ENCODE data around the gene ZBBX. TPM values are rescaled to one million over a fixed set of nuclear protein-coding genes. Genes with fewer than 3 reads are reported as not detected.
"Not testable (repeated sequence)": the region's sequence is repeated elsewhere in the genome, so short reads cannot be mapped to it uniquely, and the experiment has no call there.

Gene ZBBX, protein sequence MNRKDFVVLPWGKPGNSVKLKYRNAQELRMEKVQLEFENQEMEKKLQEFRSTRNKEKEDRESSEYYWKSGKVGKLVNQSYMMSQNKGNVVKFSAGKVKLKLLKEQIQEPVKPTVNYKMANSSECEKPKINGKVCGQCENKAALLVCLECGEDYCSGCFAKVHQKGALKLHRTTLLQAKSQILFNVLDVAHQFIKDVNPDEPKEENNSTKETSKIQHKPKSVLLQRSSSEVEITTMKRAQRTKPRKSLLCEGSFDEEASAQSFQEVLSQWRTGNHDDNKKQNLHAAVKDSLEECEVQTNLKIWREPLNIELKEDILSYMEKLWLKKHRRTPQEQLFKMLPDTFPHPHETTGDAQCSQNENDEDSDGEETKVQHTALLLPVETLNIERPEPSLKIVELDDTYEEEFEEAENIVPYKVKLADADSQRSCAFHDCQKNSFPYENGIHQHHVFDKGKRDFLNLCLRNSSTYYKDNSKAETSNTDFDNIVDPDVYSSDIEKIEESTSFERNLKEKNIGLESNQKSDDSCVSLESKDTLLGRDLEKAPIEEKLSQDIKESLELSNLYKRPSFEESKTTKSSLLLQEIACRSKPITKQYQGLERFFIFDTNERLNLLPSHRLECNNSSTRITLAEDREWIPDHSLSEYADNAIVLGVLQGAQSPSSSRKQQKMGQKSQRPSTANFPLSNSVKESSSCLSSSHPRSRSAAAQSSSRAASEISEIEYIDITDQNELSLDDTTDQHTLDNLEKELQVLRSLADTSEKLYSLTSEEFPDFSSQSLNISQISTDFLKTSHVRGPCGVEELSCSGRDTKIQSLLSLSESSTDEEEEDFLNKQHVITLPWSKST
- 1.3 TPM in 1 of 2 replicates, not detected in the other for total RNA-seq

- DNase-seq (ENCODE audit: low read depth) = peak; percentile 77
Measured at GRCh38 chr3:167380004-167380689, at the start of gene ZBBX. Gene ZBBX, minus strand, starts transcription at chr3:167380297. Its CDS starts 7,396 bp downstream, at chr3:167372901.

- DNase-seq (ENCODE audit: low read depth) = not testable (repeated sequence)
Measured at GRCh38 chr3:167426962-167427361, 46.9 kb upstream of the ZBBX start.

DNA sequence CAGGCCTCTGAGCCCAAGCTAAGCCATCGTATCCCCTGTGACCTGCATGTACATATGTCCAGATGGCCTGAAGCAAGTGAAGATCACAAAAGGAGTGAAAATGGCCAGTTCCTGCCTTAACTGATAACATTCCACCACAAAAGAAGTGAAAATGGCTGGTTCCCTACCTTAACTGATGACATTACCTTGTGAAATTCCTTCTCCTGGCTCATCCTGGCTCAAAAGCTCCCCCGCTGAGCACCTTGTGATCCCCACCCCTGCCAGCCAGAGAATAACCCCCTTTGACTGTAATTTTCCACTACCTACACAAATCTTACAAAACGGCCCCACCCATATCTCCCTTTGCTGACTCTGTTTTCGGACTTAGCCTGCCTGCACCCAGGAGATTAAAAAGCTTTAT, 42.3 kb upstream of the ZBBX start:
- not testable (repeated sequence) for DNase-seq (ENCODE audit: low read depth)

DNA sequence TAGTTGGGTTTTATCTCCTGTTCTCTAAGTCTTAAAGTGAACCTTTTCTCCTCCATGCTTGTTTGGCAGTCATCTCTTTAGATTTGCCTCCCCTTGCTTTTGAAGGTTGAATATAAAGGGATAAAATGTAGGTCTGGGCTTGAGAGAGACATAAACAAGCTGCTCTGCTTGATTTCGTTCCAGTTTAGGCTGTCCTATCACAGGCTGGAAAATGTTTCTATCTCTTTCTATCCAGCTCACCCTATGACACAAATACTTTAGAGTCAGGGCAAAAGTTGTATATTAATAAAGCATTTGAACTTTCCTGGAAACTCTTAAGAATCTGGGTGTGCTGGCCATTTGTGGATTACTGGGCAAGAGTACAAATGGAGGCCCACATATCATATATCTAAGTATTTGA, 29.5 kb upstream of the ZBBX start:
- no peak for DNase-seq (ENCODE audit: low read depth)

- DNase-seq (ENCODE audit: low read depth) = peak; percentile 82
Measured at GRCh38 chr3:167406876-167407492, 26.9 kb upstream of the ZBBX start.

GRCh38 chr3:167397826-167398225, 17.7 kb upstream of the ZBBX start:
- DNase-seq (ENCODE audit: low read depth) = no peak

GRCh38 chr3:167396075-167396474, 16.0 kb upstream of the ZBBX start:
- DNase-seq (ENCODE audit: low read depth) = no peak

- no peak for DNase-seq (ENCODE audit: low read depth)
Measured at GRCh38 chr3:167394003-167394402, 13.9 kb upstream of the ZBBX start.

- DNase-seq (ENCODE audit: low read depth) = no peak
Measured at GRCh38 chr3:167382155-167382554, 2.1 kb upstream of the ZBBX start.

DNA sequence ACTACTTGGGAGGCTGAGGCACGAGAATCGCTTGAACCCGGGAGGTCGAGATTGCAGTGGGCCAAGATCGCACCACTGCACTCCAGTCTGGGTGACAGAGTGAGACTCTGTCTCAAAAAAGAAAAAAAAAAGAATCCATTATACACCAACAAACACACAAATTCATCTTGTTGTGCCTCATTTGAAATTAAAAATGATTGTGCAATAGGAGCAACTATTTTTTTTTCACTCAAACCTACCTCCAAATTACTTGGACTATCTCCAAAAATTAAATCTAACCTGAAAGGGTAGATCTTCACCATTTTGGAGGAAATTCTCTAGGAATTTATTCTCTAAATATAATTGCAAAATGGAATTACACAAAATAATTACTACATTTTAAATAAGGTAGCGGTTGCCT, 4.6 kb downstream of the ZBBX start:
- no peak for DNase-seq (ENCODE audit: low read depth)

DNA sequence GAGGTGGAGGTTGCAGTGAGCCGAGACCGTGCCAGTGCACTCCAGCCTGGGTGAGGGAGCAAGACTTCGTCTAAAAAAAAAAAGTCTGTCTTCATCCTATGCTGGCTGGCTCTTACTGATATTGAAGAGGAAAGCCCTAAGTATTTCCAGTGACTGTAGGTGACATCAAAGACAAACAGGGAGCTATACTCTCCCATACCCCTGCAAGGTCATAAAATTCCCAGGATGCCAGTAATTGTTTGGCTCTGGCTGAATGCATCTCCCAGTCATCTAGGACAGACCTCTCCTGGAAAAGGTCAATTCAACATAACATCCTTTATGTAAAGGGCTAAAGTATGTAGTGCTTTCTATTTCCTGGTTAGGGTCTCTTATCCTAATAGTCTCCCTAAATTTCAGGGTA, 8.0 kb downstream of the ZBBX start:
- no peak for DNase-seq (ENCODE audit: low read depth)

DNA sequence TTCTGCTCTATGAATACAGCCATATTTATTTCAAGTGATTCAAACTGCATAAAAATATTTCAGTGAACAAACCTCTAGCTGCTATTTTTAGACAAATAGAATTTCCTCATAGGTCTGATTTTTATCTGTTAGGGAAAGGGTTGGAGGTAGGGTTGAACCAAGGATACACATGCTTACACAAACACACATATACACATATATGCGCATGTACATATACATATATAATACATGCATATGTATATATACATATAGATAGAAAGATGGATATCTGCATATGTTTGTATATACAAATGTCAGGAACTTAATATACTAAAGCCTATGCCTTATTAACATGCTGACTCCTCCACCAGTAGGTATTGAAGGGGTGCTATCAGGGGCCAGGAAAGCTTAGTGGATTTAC, 18.1 kb downstream of the ZBBX start:
- DNase-seq (ENCODE audit: low read depth) = no peak

DNA sequence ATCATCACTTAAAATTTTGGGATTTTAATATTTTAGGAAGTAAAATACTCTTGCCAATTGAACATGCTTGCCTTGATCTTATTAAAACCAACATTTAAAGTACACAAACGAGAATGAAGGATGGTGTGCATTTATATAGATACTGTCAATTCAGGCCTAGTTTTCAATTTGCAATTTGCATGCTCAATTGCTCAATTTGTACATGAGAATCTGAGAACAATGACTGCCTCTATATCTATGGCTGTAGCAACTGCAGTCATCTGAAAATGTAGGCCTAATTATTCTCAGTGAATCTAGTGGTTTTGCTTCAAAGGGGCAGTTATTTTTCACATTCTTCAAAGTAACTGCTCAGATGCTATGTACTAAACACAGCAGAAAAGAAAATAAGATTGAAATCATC, 18.8 kb downstream of the ZBBX start:
- DNase-seq (ENCODE audit: low read depth) = no peak

DNA sequence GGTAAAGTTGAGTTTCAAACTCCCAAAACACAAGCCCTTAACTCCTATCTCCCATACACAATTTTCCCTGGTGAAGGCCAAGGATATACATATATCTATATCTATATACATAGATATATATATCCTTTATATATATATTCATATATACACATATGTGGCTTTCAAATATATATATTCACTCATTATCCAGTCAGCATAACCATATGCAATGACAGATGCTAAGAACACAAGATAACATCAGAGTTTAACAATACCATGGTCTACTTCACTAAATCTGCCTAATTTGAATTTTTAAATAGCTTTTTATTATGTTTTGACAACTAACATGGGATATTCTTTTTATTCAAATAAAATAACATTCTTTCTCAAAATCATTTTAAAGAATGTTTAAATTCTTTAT, 24.7 kb downstream of the ZBBX start:
- DNase-seq (ENCODE audit: low read depth) = no peak

GRCh38 chr3:167354751-167355150, 25.3 kb downstream of the ZBBX start:
- no peak for DNase-seq (ENCODE audit: low read depth)

- DNase-seq (ENCODE audit: low read depth) = peak; percentile 36
Measured at GRCh38 chr3:167350245-167350862, 29.7 kb downstream of the ZBBX start.

DNA sequence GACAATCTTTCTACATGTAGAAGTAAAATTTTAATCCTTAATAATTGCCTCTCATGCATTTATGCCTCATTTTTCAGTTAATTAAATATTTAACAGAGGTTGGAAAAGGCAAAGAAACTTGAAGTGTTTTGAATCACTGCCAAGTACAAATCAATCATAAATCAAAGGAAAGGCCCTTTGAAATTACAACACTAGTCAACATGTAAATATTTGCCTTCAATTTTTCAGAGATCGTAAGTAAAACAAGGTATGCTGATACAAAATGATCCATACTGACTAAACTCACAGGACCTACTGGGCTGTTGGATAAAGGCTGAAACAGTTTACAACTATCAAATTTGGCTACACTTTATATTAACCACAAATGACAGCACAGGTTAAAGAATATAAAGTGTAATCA, 33.9 kb downstream of the ZBBX start:
- DNase-seq (ENCODE audit: low read depth) = no peak

DNA sequence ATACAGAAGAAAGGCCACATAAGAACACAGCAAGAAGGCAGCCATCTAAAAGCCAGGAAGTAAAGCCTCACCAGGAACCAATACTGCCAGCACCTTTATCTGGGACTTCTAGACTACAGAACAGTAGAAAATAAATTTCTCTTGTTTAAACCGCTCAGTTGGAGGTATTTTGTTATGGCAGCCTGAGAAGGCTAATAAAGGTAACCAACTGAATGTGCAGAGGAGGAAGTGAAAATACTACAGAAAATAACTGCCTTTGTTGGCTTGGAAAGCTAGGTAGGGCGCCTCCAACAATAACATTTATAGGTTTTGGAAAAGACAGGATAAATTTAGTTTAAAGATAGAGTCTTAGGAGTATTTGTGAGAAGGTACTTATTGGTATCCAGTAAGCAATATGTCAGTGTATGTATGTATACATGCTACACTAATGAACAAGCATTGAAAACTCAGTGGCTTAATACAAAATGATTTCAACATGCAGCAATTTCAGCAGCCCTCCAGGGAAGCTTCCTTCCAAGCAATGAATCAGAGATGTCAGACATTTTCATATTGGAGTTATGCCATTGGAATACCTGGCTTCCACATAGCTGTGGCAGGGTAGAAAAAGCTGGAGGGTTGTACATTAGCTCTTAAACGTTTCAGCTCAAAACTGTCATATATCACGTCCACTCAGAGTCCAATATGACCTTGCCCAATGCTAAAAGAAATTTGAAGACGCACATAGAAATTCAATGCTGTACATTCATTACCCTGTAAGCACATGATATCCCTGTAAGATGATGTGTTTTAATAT, 48.9 kb downstream of the ZBBX start:
- no peak for DNase-seq (ENCODE audit: low read depth)

DNA sequence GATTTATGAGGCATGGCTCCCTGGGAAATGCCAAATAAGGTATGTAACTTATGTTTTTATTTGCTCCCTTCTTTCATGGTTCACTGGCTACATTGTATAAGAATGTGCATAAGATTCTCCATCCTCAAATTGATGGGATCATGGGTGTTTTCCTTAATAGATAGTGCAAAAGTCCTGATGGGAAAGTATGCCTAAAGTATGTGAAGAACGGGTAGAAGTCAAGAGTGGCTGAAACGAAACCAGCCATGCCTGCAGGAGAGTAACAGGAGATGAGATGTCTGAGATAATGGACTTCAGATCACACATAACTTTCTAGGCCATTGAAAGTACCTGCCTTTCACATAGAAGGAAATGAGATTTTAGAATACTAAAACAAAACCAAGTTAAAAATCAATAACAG, 56.5 kb downstream of the ZBBX start:
- no peak for DNase-seq (ENCODE audit: low read depth)

DNA sequence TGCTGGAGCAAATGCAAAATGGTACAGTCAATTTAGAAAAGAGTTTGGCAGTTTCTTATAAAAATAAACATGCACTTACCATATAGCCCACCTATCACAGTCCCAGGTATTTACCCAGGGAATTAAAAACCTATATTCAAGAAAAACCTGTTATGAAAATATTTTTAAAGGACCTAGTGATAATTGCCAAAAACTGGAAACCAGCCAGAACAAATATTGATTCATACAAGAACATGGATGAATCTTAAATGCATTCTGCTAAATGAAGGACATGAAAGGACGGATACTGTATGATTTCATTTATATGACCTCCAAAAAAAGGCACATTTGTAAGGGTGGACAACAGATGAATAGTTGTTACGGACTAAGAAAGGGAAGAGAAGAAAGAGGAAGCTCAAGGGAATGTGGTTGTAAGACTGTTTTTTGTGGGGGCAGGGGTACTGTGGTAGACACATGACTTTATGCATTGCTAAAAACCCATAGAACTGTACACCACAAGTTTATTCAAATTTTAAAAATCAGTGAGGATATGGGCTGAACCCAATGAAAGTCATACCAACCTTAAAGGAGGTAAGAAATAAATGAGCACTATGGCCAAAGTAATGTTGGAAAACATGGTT, 61.0 kb downstream of the ZBBX start:
- no peak for DNase-seq (ENCODE audit: low read depth)

Data from renal cortical epithelial cell (primary cell).